WTC11 (cell line): ENCODE data around the gene BICRA. TPM values are rescaled to one million over a fixed set of nuclear protein-coding genes. Genes with fewer than 3 reads are reported as not detected.

Source experiments
- ATAC-seq: fragments of 200-7000 bp; cut with Tn5 transposase; 2 replicates; pipeline ENCODE4 v1.10.0; 2021; ENCODE audit warnings: mild to moderate bottlenecking, moderate library complexity
- CTCF ChIA-PET: fragments of 300-600 bp; sonication (Branson Sonifier 250); formaldehyde crosslinking; loops from one replicate; lab custom pipeline; 2021; ENCODE audit warnings: antibody characterized with exemption; lab: Charles Lee
- POLR2A ChIA-PET: fragments of 350-600 bp; sonication (Branson Sonifier 250); formaldehyde crosslinking; loops from one replicate; lab custom pipeline; 2021; ENCODE audit warnings: antibody characterized with exemption; lab: Charles Lee
- DNase-seq: peaks from one replicate; pipeline ENCODE4 v3.0.0; 2021; ENCODE audit warnings: low spot score
- H3K27ac Mint-ChIP-seq: 2 replicates; pipeline ENCODE4 v1.8.0; 2021; ENCODE audit warnings: mixed read lengths
- H3K27me3 Mint-ChIP-seq: 2 replicates; pipeline ENCODE4 v1.8.0; 2021; ENCODE audit warnings: low read depth, mild to moderate bottlenecking, moderate library complexity, mixed read lengths
- H3K36me3 Mint-ChIP-seq: 2 replicates; pipeline ENCODE4 v1.8.0; 2021; ENCODE audit warnings: mixed read lengths
- H3K4me1 Mint-ChIP-seq: 2 replicates; pipeline ENCODE4 v1.8.0; 2022; ENCODE audit warnings: mixed read lengths
- H3K4me3 Mint-ChIP-seq: 2 replicates; pipeline ENCODE4 v1.8.0; 2021; ENCODE audit warnings: mild to moderate bottlenecking, moderate library complexity, mixed read lengths
- H3K9me3 Mint-ChIP-seq: 2 replicates; pipeline ENCODE4 v1.8.0; 2021; ENCODE audit warnings: mixed read lengths
- CDX4 ChIP-seq: fragments of 250-450 bp; sonication (Bioruptor Pico); IDR thresholded peaks from 2 replicates; pipeline ENCODE4 v1.9.0; 2021; ENCODE audit warnings: moderate library complexity, mild to moderate bottlenecking, inconsistent platforms, borderline replicate concordance
- E2F4 ChIP-seq: sonication (generic); formaldehyde crosslinking; IDR thresholded peaks from 2 replicates; pipeline ENCODE4 v1.8.1; 2022; ENCODE audit warnings: low read depth, mild to moderate bottlenecking, moderate library complexity, missing genetic modification reagents, borderline replicate concordance
- FOXJ3 ChIP-seq: sonication (generic); formaldehyde crosslinking; IDR thresholded peaks from 2 replicates; pipeline ENCODE4 v1.9.0; 2021; ENCODE audit warnings: missing genetic modification reagents, mild to moderate bottlenecking, borderline replicate concordance
- FOXK1 ChIP-seq: sonication (generic); formaldehyde crosslinking; IDR thresholded peaks from 2 replicates; pipeline ENCODE4 v1.8.0; 2022; ENCODE audit warnings: mild to moderate bottlenecking, moderate library complexity, missing genetic modification reagents
- FOXP1 ChIP-seq: sonication (generic); formaldehyde crosslinking; IDR thresholded peaks from 2 replicates; pipeline ENCODE4 v1.8.0; 2022; ENCODE audit warnings: missing genetic modification reagents, mild to moderate bottlenecking, moderate library complexity, borderline replicate concordance
- GTF2I ChIP-seq: fragments of 250-450 bp; sonication (Bioruptor Pico); conservative IDR thresholded peaks from 2 replicates; pipeline ENCODE4 v1.4.0; 2021; ENCODE audit warnings: mild to moderate bottlenecking
- HMGA2 ChIP-seq: fragments of 250-450 bp; sonication (Bioruptor Pico); IDR thresholded peaks from 2 replicates; pipeline ENCODE4 v1.4.0; 2021; ENCODE audit warnings: mild to moderate bottlenecking, moderate library complexity
- IRF2 ChIP-seq: sonication (generic); formaldehyde crosslinking; IDR thresholded peaks from 2 replicates; pipeline ENCODE4 v1.8.0; 2022; ENCODE audit warnings: low read depth, missing genetic modification reagents, borderline replicate concordance
- KAT7 ChIP-seq: sonication (generic); formaldehyde crosslinking; IDR thresholded peaks from 2 replicates; pipeline ENCODE4 v1.8.1; 2023; ENCODE audit warnings: missing genetic modification reagents, mild to moderate bottlenecking, borderline replicate concordance
- MAX ChIP-seq: sonication (generic); formaldehyde crosslinking; IDR thresholded peaks from 2 replicates; pipeline ENCODE4 v1.8.0; 2022; ENCODE audit warnings: mild to moderate bottlenecking, missing genetic modification reagents
- MLX ChIP-seq: sonication (generic); formaldehyde crosslinking; IDR thresholded peaks from 2 replicates; pipeline ENCODE4 v1.8.1; 2023; ENCODE audit warnings: mild to moderate bottlenecking, missing genetic modification reagents, moderate library complexity
- NFYB ChIP-seq: sonication (generic); formaldehyde crosslinking; conservative IDR thresholded peaks from 2 replicates; pipeline ENCODE4 v1.8.0; 2022; ENCODE audit warnings: low read depth, missing genetic modification reagents
- NR2C2 ChIP-seq: sonication (generic); formaldehyde crosslinking; IDR thresholded peaks from 2 replicates; pipeline ENCODE4 v1.8.0; 2022; ENCODE audit warnings: mild to moderate bottlenecking, missing genetic modification reagents
- NR3C1 ChIP-seq: sonication (generic); formaldehyde crosslinking; conservative IDR thresholded peaks from 2 replicates; pipeline ENCODE4 v1.8.1; 2023; ENCODE audit warnings: low read depth, mild to moderate bottlenecking, missing genetic modification reagents
- PREB ChIP-seq: sonication (generic); formaldehyde crosslinking; IDR thresholded peaks from 2 replicates; pipeline ENCODE4 v1.8.1; 2022; ENCODE audit warnings: mild to moderate bottlenecking, missing genetic modification reagents, moderate library complexity, borderline replicate concordance
- PRRX2 ChIP-seq: fragments of 250-450 bp; sonication (Bioruptor Pico); IDR thresholded peaks from 2 replicates; pipeline ENCODE4 v1.8.0; 2021; ENCODE audit warnings: mild to moderate bottlenecking
- RORB ChIP-seq: fragments of 250-450 bp; sonication (Bioruptor Pico); IDR thresholded peaks from 2 replicates; pipeline ENCODE4 v1.9.0; 2021; ENCODE audit warnings: mild to moderate bottlenecking
- SMAD3 ChIP-seq: sonication (generic); formaldehyde crosslinking; IDR thresholded peaks from 2 replicates; pipeline ENCODE4 v1.8.0; 2022; ENCODE audit warnings: missing genetic modification reagents, mild to moderate bottlenecking, borderline replicate concordance
- SMAD4 ChIP-seq: sonication (generic); formaldehyde crosslinking; IDR thresholded peaks from 2 replicates; pipeline ENCODE4 v1.8.0; 2022; ENCODE audit warnings: mild to moderate bottlenecking, missing genetic modification reagents
- TCF7 ChIP-seq: sonication (generic); formaldehyde crosslinking; IDR thresholded peaks from 2 replicates; pipeline ENCODE4 v1.8.0; 2022; ENCODE audit warnings: mild to moderate bottlenecking, low read depth, missing genetic modification reagents, moderate library complexity
- TEAD1 ChIP-seq: sonication (generic); formaldehyde crosslinking; IDR thresholded peaks from 2 replicates; pipeline ENCODE4 v1.8.0; 2022; ENCODE audit warnings: mild to moderate bottlenecking, missing genetic modification reagents
- USF1 ChIP-seq: sonication (generic); formaldehyde crosslinking; IDR thresholded peaks from 2 replicates; pipeline ENCODE4 v1.8.0; 2022; ENCODE audit warnings: mild to moderate bottlenecking, missing genetic modification reagents
- ZBTB21 ChIP-seq: sonication (generic); formaldehyde crosslinking; IDR thresholded peaks from 2 replicates; pipeline ENCODE4 v1.8.1; 2023; ENCODE audit warnings: mild to moderate bottlenecking, missing genetic modification reagents, borderline replicate concordance
- ZNF317 ChIP-seq: sonication (generic); formaldehyde crosslinking; IDR thresholded peaks from 2 replicates; pipeline ENCODE4 v1.8.1; 2023; ENCODE audit warnings: low read depth, mild to moderate bottlenecking, moderate library complexity, missing genetic modification reagents, borderline replicate concordance
- ZNF416 ChIP-seq: fragments of 250-450 bp; sonication (Bioruptor Pico); IDR thresholded peaks from 2 replicates; pipeline ENCODE4 v1.9.0; 2021; ENCODE audit warnings: mild to moderate bottlenecking, inconsistent platforms
- ZNF512 ChIP-seq: sonication (generic); formaldehyde crosslinking; IDR thresholded peaks from 2 replicates; pipeline ENCODE4 v1.8.1; 2022; ENCODE audit warnings: missing genetic modification reagents, borderline replicate concordance
- ZNF671 ChIP-seq: fragments of 250-450 bp; sonication (Bioruptor Pico); IDR thresholded peaks from 2 replicates; pipeline ENCODE4 v1.8.0; 2021; ENCODE audit warnings: mild to moderate bottlenecking
- ZSCAN18 ChIP-seq: fragments of 250-450 bp; sonication (Bioruptor Pico); IDR thresholded peaks from 2 replicates; pipeline ENCODE4 v2.1.2; 2022; ENCODE audit warnings: mild to moderate bottlenecking, moderate library complexity
- total RNA-seq: library from RNA; stranded (reverse); gene quantifications from 3 replicates; pipeline ENCODE4 v1.2.3, GENCODE V29; 2021

Gene BICRA
- total RNA-seq, 1 experiment from 2014 or later = 30.3 TPM

- ChIA-PET POLR2A (no interaction called here), CTCF (no interaction called here)
Measured at GRCh38 chr19:47660435-47660832, 51.5 kb downstream of the BICRA start.

GRCh38 chr19:47661161-47661560, 52.2 kb downstream of the BICRA start:
- Mint-ChIP-seq H3K9me3 (no peaks in the 10 kb centered on the region), H3K4me1 (peaks cover 10% of the 10 kb centered on the region), H3K4me3 (no peak overlapping the region), H3K36me3 (peaks cover 4% of the 10 kb centered on the region; the same call in 1 of the 2 replicates), H3K27ac (no peak overlapping the region), H3K27me3 (no peaks in the 10 kb centered on the region)
- POLR2A ChIA-PET = no interaction called here
- DNase-seq (no peak), ATAC-seq (no peak)
- CTCF ChIA-PET = interaction anchor here (0.6 kb wide), 1 partner anchor 46 kb away, joined by 3 read pairs; no protein-coding TSS in a partner anchor
- no peak for TF ChIP-seq FOXK1 (CRISPR knock-in tag)
- TF ChIP-seq SMAD3 (CRISPR knock-in tag) = no peak
- TF ChIP-seq USF1 (CRISPR knock-in tag) = no peak
- no peak for TF ChIP-seq NFYB (CRISPR knock-in tag)
- TF ChIP-seq ZNF512 (CRISPR knock-in tag) = no peak
- no peak for TF ChIP-seq ZNF671 (CRISPR knock-in tag)
- no peak for TF ChIP-seq FOXP1 (CRISPR knock-in tag)
- TF ChIP-seq MLX (CRISPR knock-in tag) = no peak
- TF ChIP-seq TCF7 = no peak
- no peak for TF ChIP-seq TEAD1 (CRISPR knock-in tag)
- TF ChIP-seq SMAD4 = no peak
- no peak for TF ChIP-seq ZBTB21 (CRISPR knock-in tag)

More at GRCh38 chr19:47660435-47660832, 51.5 kb downstream of the BICRA start:
- DNase-seq (no peak), ATAC-seq (no peak)
- Mint-ChIP-seq H3K4me3 (no peak overlapping the region), H3K27me3 (no peaks in the 10 kb centered on the region), H3K4me1 (peaks cover 6% of the 10 kb centered on the region), H3K27ac (no peak overlapping the region), H3K36me3 (peaks cover 7% of the 10 kb centered on the region; the same call in 1 of the 2 replicates), H3K9me3 (no peaks in the 10 kb centered on the region)
- TF ChIP-seq NR2C2 (CRISPR knock-in tag) (no peak), GTF2I (CRISPR knock-in tag) (no peak), PREB (CRISPR knock-in tag) (no peak), FOXJ3 (CRISPR knock-in tag) (no peak), ZNF416 (CRISPR knock-in tag) (no peak), RORB (CRISPR knock-in tag) (no peak), ZNF317 (no peak), HMGA2 (CRISPR knock-in tag) (no peak), E2F4 (CRISPR knock-in tag) (no peak), ZSCAN18 (no peak), NR3C1 (CRISPR knock-in tag) (no peak), MAX (no peak), MLX (CRISPR knock-in tag) (no peak), PRRX2 (CRISPR knock-in tag) (no peak), ZBTB21 (CRISPR knock-in tag) (no peak), IRF2 (no peak), CDX4 (CRISPR knock-in tag) (no peak), KAT7 (CRISPR knock-in tag) (no peak)
